Measurements from ENCODE around the gene TMUB1. TPM values are rescaled to one million over a fixed set of nuclear protein-coding genes. Genes with fewer than 3 reads are reported as not detected.

TMUB1 gene
- total and polyA plus RNA-seq, 9 of the 15 experiments (the other 6 are each of a cell fraction or from before 2014, with no cell fraction given): 0.14 to 241 (median 74.1) TPM

DNA sequence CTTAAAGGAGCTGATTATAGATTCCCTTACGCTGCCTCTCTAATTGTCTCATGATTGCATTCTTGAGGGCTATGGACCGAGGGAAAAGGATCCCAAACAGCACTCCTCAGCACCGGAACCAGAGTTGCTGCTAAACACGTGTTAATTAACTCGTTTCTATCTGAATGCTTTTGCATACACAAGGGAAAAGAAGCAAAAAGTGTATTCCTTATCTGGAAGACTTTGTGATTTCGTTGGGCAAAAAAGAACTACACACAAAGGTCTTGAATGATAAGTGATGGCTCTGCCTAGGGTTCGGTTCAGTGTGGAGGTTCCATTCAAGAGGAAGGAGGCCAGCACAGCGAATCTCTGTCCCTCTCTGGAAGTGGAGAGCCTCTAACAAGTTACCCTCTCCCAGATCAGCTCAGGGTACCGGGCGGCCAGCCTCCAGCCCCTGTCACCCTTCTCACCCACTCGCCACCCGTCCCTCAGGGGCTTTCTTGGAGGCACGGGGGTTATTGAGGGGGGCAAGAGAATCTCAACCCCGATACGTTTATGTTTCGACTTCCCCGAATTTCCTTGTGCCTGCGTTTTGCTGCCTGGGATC is 24.4 kb downstream of the TMUB1 start (continued):
- TF ChIP-seq, protein P1, sequence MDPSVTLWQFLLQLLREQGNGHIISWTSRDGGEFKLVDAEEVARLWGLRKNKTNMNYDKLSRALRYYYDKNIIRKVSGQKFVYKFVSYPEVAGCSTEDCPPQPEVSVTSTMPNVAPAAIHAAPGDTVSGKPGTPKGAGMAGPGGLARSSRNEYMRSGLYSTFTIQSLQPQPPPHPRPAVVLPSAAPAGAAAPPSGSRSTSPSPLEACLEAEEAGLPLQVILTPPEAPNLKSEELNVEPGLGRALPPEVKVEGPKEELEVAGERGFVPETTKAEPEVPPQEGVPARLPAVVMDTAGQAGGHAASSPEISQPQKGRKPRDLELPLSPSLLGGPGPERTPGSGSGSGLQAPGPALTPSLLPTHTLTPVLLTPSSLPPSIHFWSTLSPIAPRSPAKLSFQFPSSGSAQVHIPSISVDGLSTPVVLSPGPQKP (CRISPR knock-in tag; IDR thresholded peaks at IDR 0.05): no peak
- peak in 1 of 2 experiments; percentile 24; a peak in 1 of 3 replicates for TF ChIP-seq CBX3 (IDR thresholded peaks at IDR 0.05; ENCODE audit: borderline replicate concordance in 1 of 2, low read length in 2 of 2)
- peak; percentile 42; the same call in 1 of the 2 replicates for TF ChIP-seq KAT7 (CRISPR knock-in tag; IDR thresholded peaks at IDR 0.05; ENCODE audit: borderline replicate concordance)
- no peak for TF ChIP-seq BCL6 (CRISPR knock-in tag; IDR thresholded peaks at IDR 0.05)
- no peak for TF ChIP-seq SRSF9 (IDR thresholded peaks at IDR 0.05; ENCODE audit: borderline replicate concordance, low read depth, low read length)
- TF ChIP-seq ZNF12 (CRISPR knock-in tag; IDR thresholded peaks at IDR 0.05): no peak; the same call in 1 of the 2 replicates
- TF ChIP-seq, protein P2, sequence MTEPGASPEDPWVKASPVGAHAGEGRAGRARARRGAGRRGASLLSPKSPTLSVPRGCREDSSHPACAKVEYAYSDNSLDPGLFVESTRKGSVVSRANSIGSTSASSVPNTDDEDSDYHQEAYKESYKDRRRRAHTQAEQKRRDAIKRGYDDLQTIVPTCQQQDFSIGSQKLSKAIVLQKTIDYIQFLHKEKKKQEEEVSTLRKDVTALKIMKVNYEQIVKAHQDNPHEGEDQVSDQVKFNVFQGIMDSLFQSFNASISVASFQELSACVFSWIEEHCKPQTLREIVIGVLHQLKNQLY (CRISPR knock-in tag; conservative IDR thresholded peaks at IDR 0.05): no peak
- no peak for TF ChIP-seq ZNF311 (CRISPR knock-in tag; IDR thresholded peaks at IDR 0.05)
- TF ChIP-seq, protein P3, sequence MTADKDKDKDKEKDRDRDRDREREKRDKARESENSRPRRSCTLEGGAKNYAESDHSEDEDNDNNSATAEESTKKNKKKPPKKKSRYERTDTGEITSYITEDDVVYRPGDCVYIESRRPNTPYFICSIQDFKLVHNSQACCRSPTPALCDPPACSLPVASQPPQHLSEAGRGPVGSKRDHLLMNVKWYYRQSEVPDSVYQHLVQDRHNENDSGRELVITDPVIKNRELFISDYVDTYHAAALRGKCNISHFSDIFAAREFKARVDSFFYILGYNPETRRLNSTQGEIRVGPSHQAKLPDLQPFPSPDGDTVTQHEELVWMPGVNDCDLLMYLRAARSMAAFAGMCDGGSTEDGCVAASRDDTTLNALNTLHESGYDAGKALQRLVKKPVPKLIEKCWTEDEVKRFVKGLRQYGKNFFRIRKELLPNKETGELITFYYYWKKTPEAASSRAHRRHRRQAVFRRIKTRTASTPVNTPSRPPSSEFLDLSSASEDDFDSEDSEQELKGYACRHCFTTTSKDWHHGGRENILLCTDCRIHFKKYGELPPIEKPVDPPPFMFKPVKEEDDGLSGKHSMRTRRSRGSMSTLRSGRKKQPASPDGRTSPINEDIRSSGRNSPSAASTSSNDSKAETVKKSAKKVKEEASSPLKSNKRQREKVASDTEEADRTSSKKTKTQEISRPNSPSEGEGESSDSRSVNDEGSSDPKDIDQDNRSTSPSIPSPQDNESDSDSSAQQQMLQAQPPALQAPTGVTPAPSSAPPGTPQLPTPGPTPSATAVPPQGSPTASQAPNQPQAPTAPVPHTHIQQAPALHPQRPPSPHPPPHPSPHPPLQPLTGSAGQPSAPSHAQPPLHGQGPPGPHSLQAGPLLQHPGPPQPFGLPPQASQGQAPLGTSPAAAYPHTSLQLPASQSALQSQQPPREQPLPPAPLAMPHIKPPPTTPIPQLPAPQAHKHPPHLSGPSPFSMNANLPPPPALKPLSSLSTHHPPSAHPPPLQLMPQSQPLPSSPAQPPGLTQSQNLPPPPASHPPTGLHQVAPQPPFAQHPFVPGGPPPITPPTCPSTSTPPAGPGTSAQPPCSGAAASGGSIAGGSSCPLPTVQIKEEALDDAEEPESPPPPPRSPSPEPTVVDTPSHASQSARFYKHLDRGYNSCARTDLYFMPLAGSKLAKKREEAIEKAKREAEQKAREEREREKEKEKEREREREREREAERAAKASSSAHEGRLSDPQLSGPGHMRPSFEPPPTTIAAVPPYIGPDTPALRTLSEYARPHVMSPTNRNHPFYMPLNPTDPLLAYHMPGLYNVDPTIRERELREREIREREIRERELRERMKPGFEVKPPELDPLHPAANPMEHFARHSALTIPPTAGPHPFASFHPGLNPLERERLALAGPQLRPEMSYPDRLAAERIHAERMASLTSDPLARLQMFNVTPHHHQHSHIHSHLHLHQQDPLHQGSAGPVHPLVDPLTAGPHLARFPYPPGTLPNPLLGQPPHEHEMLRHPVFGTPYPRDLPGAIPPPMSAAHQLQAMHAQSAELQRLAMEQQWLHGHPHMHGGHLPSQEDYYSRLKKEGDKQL (CRISPR knock-in tag; IDR thresholded peaks at IDR 0.05; ENCODE audit: borderline replicate concordance): peak; percentile 94; the same call in 1 of the 2 replicates
- TF ChIP-seq, protein P4, sequence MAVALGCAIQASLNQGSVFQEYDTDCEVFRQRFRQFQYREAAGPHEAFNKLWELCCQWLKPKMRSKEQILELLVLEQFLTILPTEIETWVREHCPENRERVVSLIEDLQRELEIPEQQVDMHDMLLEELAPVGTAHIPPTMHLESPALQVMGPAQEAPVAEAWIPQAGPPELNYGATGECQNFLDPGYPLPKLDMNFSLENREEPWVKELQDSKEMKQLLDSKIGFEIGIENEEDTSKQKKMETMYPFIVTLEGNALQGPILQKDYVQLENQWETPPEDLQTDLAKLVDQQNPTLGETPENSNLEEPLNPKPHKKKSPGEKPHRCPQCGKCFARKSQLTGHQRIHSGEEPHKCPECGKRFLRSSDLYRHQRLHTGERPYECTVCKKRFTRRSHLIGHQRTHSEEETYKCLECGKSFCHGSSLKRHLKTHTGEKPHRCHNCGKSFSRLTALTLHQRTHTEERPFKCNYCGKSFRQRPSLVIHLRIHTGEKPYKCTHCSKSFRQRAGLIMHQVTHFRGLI (CRISPR knock-in tag; IDR thresholded peaks at IDR 0.05): no peak
- peak; percentile 51; the same call in 1 of the 2 replicates for TF ChIP-seq KDM2B (CRISPR knock-in tag; IDR thresholded peaks at IDR 0.05)
- no peak for TF ChIP-seq ZNF23 (CRISPR knock-in tag; IDR thresholded peaks at IDR 0.05)
- peak; percentile 58 for TF ChIP-seq ETV1 (tag; conservative IDR thresholded peaks at IDR 0.05; ENCODE audit: low read depth)

All from K562 (cell line).